Prostate gland (tissue), 2 donors: ENCODE results near the gene BCAS3. TPM values are rescaled to one million over a fixed set of nuclear protein-coding genes. Genes with fewer than 3 reads are reported as not detected.

Experiments
- DNase-seq: peaks from one replicate; pipeline ENCODE4 v3.0.0-alpha.2; 2019; ENCODE audit warnings: low spot score
- H3K27ac ChIP-seq, 2 donors: fragments of 200-600 bp; sonication (generic); 2 replicates each; pipeline ENCODE4 v1.5.1; 2017 to 2019
- H3K27me3 ChIP-seq: fragments of 200-600 bp; sonication (generic); replicated peaks from 2 replicates; pipeline ENCODE4 v1.5.1; 2019; ENCODE audit not compliant: insufficient read depth
- H3K36me3 ChIP-seq, 2 donors: fragments of 200-600 bp; sonication (generic); 1 replicate in 1 of 2; 2 replicates in 1 of 2; pipeline versions ENCODE4 v1.5.1 to v1.8.1; 2017 to 2019
- H3K4me1 ChIP-seq: fragments of 200-600 bp; sonication (generic); replicated peaks from 2 replicates; pipeline ENCODE4 v1.5.1; 2019
- H3K4me3 ChIP-seq, 2 donors: fragments of 200-600 bp; sonication (generic); 2 replicates each; pipeline ENCODE4 v1.5.1; 2017 to 2019
- H3K9me3 ChIP-seq: fragments of 200-600 bp; sonication (generic); 2 replicates; pipeline ENCODE4 v1.5.1; 2017
- POLR2A ChIP-seq: fragments of 450-650 bp; IDR thresholded peaks from one replicate; pipeline ENCODE4 v1.6.1; 2016; ENCODE audit warnings: antibody characterized with exemption, mild to moderate bottlenecking
- POLR2AphosphoS5 ChIP-seq: sonication (generic); formaldehyde crosslinking; IDR thresholded peaks from one replicate; pipeline ENCODE4 v1.6.1; 2017; ENCODE audit warnings: antibody characterized with exemption
- WGBS: methylation state at CpG from one replicate; pipeline ENCODE4 v1.1.5; 2018; 5-methylcytosine and 5-hydroxymethylcytosine counted together
- intact Hi-C: fragments of 100-400 bp; cut with DNase I; formaldehyde crosslinking; loops from one replicate; pipeline ENCODE4 v1.14.2; 2022
- total RNA-seq, 2 donors: library from RNA; depleted of rRNA; stranded (reverse); fragments of >200 nt; gene quantifications; one replicate each; pipeline ENCODE4 v1.1.0, GENCODE V29; 2016
- TF ChIP-seq, protein P1 (sequence below), 4 experiments: fragments of 200-600 bp in 2 of 4; fragments of 450-650 bp in 2 of 4; sonication (generic) in 2 of 4; IDR thresholded peaks; 1 replicate in 3 of 4; 2 replicates in 1 of 4; pipeline ENCODE4 v1.5.1; 2016 to 2019; ENCODE audit warnings: antibody characterized with exemption in 4 of 4, mild to moderate bottlenecking in 2 of 4, moderate library complexity in 2 of 4

BCAS3 gene
- total RNA-seq, 2 donors from 2014 or later: 57.8 to 93.9 TPM

GRCh38 chr17:61422116-61422799 lies 744.6 kb downstream of the BCAS3 start:
- no peak for DNase-seq
- no peaks in the 10 kb centered on the region for H3K36me3 ChIP-seq
- intact Hi-C loops: no loop called here
- 72% methylated on average over 5 of the region's 5 CpGs for WGBS
- H3K27me3 ChIP-seq: no peaks in the 10 kb centered on the region
- no peak overlapping the region for H3K4me3 ChIP-seq
- H3K27ac ChIP-seq: no peak overlapping the region
- no peaks in the 10 kb centered on the region for H3K4me1 ChIP-seq
- TF ChIP-seq POLR2A: no peak
- H3K9me3 ChIP-seq: no peaks in the 10 kb centered on the region

- Histone ChIP-seq H3K27ac (no peak overlapping the region), H3K4me1 (no peaks in the 10 kb centered on the region), H3K9me3 (no peaks in the 10 kb centered on the region), H3K36me3 (no peaks in the 10 kb centered on the region), H3K4me3 (no peak overlapping the region), H3K27me3 (no peaks in the 10 kb centered on the region)
- WGBS: 47% methylated on average over 2 of the region's 2 CpGs
- no peak for TF ChIP-seq POLR2A
- TF ChIP-seq, protein P1, sequence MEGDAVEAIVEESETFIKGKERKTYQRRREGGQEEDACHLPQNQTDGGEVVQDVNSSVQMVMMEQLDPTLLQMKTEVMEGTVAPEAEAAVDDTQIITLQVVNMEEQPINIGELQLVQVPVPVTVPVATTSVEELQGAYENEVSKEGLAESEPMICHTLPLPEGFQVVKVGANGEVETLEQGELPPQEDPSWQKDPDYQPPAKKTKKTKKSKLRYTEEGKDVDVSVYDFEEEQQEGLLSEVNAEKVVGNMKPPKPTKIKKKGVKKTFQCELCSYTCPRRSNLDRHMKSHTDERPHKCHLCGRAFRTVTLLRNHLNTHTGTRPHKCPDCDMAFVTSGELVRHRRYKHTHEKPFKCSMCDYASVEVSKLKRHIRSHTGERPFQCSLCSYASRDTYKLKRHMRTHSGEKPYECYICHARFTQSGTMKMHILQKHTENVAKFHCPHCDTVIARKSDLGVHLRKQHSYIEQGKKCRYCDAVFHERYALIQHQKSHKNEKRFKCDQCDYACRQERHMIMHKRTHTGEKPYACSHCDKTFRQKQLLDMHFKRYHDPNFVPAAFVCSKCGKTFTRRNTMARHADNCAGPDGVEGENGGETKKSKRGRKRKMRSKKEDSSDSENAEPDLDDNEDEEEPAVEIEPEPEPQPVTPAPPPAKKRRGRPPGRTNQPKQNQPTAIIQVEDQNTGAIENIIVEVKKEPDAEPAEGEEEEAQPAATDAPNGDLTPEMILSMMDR (IDR thresholded peaks at IDR 0.05): no peak
- no peak for TF ChIP-seq POLR2AphosphoS5
- no peak for DNase-seq
- intact Hi-C loops: no loop called here
Measured at GRCh38 chr17:61422869-61423268, 745.2 kb downstream of the BCAS3 start.

DNA sequence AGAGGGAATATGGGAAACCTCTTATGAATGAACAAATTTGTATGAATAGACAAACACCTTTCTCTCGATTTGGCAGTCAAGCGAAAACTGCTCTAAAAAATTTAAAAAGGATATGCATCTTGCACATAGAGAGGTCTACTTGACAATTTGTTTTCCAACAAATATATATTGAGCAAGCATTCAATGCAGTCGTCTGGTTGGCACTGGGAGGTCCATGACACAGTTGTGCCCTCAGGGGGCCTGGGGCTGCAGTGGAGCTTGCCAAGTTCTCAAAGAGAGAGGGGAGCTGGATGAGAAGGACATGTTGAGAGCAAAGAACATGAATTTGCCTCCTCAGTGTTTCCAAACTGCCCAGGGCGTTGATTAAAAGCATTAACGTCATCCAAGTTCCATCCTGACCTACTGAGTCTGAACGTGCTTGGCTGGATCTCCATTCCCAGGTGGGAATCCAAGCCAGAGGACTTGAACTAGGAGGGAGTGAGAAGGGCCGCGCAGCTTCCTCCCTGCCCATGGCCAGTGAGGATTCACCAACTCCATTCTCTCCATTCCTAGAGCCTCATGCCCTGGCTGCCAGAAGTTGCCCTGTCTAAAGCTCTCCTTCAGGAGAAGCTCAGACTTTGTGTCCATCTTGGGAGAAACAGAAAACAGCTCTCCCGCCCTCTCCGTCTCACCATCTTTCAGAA lies 746.5 kb downstream of the BCAS3 start:
- TF ChIP-seq, protein P1 (IDR thresholded peaks at IDR 0.05): no peak
- TF ChIP-seq POLR2A: no peak
- no peak for TF ChIP-seq POLR2AphosphoS5
- no peaks in the 10 kb centered on the region for H3K27me3 ChIP-seq
- no peaks in the 10 kb centered on the region for H3K36me3 ChIP-seq
- no peaks in the 10 kb centered on the region for H3K4me1 ChIP-seq
- no peaks in the 10 kb centered on the region for H3K9me3 ChIP-seq
- 80% methylated on average over 10 of the region's 10 CpGs for WGBS
- H3K4me3 ChIP-seq: no peak overlapping the region
- intact Hi-C loops: no loop called here
- no peak for DNase-seq
- H3K27ac ChIP-seq: no peak overlapping the region

- Histone ChIP-seq H3K9me3 (no peaks in the 10 kb centered on the region), H3K27ac (no peak overlapping the region), H3K36me3 (no peaks in the 10 kb centered on the region), H3K4me1 (no peaks in the 10 kb centered on the region), H3K4me3 (no peak overlapping the region), H3K27me3 (no peaks in the 10 kb centered on the region)
- 68% methylated on average over 11 of the region's 11 CpGs for WGBS
- TF ChIP-seq POLR2A (no peak), POLR2AphosphoS5 (no peak)
- TF ChIP-seq, protein P1 (IDR thresholded peaks at IDR 0.05): peak in 1 of 4 experiments; percentile 5
- intact Hi-C loops: no loop called here
- no peak for DNase-seq
Measured at GRCh38 chr17:61425682-61426481, 748.2 kb downstream of the BCAS3 start.

- H3K27ac ChIP-seq: no peak overlapping the region
- no peaks in the 10 kb centered on the region for H3K27me3 ChIP-seq
- TF ChIP-seq POLR2A: no peak
- no peak for TF ChIP-seq POLR2AphosphoS5
- TF ChIP-seq, protein P1 (IDR thresholded peaks at IDR 0.05): no peak
- intact Hi-C loops: no loop called here
- no peaks in the 10 kb centered on the region for H3K4me1 ChIP-seq
- DNase-seq: no peak
- H3K9me3 ChIP-seq: no peaks in the 10 kb centered on the region
- H3K4me3 ChIP-seq: no peak overlapping the region
- 87% methylated on average over 10 of the region's 10 CpGs for WGBS
- H3K36me3 ChIP-seq: no peaks in the 10 kb centered on the region
Measured at GRCh38 chr17:61426482-61427304, 749.0 kb downstream of the BCAS3 start.
